Spleen (tissue), 7 donors: ENCODE data around the gene MDFI.

Source experiments
- POLR2A ChIP-seq, 3 donors: fragments of 450-650 bp; IDR thresholded peaks; one replicate each; pipeline ENCODE4 v1.5.1; 2017; ENCODE audit warnings: antibody characterized with exemption in 3 of 3, mild to moderate bottlenecking in 1 of 3
- POLR2AphosphoS5 ChIP-seq, 3 donors: sonication (generic); formaldehyde crosslinking; IDR thresholded peaks; one replicate each; pipeline ENCODE4 v1.5.1; 2017; ENCODE audit warnings: antibody characterized with exemption in 3 of 3
- TF ChIP-seq, protein P1 (sequence below), 11 experiments: fragments of 200-600 bp in 7 of 11; fragments of 450-650 bp in 4 of 11; sonication (generic) in 4 of 11; IDR thresholded peaks in 8 of 11; conservative IDR thresholded peaks in 3 of 11; 1 replicate in 7 of 11; 2 replicates in 4 of 11; pipeline versions ENCODE4 v1.4.0 to v1.8.0; 2016 to 2021; ENCODE audit warnings: antibody characterized with exemption in 11 of 11, inconsistent platforms in 4 of 11, mild to moderate bottlenecking in 1 of 11
- donor health status: DM: no; HTN: no; CAD: no; lungs with moderate emphysema.
- donor health status: DM: no; HTN: no; CAD: no.
- donor health status: DM: no; HTN: no; CAD: no.

DNA sequence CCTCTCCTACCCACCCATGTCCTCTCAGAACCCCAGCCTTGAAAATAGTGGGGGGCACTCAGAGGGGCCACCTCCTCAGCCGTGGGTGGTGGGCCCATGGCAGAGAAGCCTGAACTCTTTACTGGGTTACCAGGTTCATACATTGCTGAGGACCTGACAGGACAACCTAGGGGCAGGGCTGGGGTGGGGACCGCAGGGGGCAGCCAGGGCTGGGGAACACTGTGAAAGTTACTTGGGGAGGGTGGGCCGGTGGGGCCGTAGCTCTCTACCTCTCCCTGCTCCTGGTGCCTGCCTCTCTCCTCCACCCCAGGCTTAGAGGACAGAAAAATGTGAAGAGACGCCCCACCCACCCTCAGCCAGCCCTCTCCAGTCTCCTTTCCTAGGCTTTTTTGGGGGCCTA lies 15.4 kb downstream of the MDFI start:
- TF ChIP-seq, protein P1, sequence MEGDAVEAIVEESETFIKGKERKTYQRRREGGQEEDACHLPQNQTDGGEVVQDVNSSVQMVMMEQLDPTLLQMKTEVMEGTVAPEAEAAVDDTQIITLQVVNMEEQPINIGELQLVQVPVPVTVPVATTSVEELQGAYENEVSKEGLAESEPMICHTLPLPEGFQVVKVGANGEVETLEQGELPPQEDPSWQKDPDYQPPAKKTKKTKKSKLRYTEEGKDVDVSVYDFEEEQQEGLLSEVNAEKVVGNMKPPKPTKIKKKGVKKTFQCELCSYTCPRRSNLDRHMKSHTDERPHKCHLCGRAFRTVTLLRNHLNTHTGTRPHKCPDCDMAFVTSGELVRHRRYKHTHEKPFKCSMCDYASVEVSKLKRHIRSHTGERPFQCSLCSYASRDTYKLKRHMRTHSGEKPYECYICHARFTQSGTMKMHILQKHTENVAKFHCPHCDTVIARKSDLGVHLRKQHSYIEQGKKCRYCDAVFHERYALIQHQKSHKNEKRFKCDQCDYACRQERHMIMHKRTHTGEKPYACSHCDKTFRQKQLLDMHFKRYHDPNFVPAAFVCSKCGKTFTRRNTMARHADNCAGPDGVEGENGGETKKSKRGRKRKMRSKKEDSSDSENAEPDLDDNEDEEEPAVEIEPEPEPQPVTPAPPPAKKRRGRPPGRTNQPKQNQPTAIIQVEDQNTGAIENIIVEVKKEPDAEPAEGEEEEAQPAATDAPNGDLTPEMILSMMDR (IDR thresholded peaks at IDR 0.05 in 8 of 11, conservative IDR thresholded peaks at IDR 0.05 in 3 of 11), result no peak
- TF ChIP-seq POLR2A (IDR thresholded peaks at IDR 0.05), result no peak
- TF ChIP-seq POLR2AphosphoS5 (IDR thresholded peaks at IDR 0.05), result no peak
